Breast epithelium (tissue), 3 donors: Measurements from ENCODE around the gene ZNF441.

Source experiments
- CTCF ChIP-seq, 3 donors: fragments of 450-650 bp; IDR thresholded peaks; one replicate each; pipeline ENCODE4 v1.5.1; 2016 to 2017; ENCODE audit warnings: antibody characterized with exemption in 3 of 3, mild to moderate bottlenecking in 3 of 3, moderate library complexity in 3 of 3
- POLR2A ChIP-seq: fragments of 450-650 bp; IDR thresholded peaks from one replicate; pipeline ENCODE4 v1.6.1; 2016; ENCODE audit warnings: antibody characterized with exemption, mild to moderate bottlenecking, moderate library complexity

DNA sequence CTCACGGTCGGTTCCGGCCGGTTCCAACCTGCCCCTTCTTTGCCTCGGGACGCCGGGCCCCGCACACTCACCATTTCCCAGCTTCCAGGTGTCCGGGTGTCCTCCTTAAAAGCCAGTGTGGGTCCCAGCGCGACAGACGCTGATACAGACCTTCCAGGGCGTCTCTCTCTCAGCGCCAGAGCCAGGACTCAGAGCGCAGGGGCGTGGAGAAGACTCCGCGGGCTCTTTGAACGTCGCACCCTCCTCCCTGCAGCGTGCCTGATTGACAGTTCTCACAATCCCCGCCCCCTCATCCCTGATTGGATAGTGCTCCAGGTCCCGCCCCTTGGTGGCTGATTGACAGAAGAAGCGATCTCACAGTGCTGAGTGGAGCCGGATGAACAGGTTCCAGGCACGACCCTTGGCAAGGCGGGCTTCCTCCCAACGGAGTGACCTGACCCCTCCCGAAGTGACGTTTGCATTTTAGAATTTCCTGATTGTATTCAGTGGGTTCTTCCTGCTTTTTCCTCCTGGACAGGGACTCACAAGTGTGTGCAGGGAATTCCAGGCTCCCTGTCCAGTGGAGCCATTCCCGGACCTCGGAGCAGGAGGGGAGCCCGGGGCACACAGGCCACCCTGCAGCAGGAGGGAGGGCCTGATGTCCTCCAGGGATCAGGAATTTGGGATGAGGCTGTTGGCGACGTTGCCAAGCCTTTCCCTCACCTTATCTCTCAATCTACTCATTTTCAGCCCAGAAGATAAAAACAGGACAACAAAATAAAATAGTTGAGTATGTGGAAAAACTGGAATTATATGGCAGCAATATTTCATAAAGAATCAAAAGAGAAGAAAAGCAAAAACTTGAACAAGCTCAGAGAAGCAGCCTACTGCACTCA is 27.8 kb upstream of the ZNF441 start, which contains the start of gene ZNF823:
- TF ChIP-seq CTCF (IDR thresholded peaks at IDR 0.05) (no peak), POLR2A (peak; percentile 48)
